Measurements from ENCODE around the gene POU2F3. TPM values are rescaled to one million over a fixed set of nuclear protein-coding genes. Genes with fewer than 3 reads are reported as not detected.

The POU2F3 gene
- total RNA-seq, 1 donor from 2014 or later = not detected

GRCh38 chr11:120226714-120227113 is 13.2 kb upstream of the POU2F3 start:
- Mint-ChIP-seq H3K27me3 (ENCODE audit: unreplicated experiment) (peaks cover 6% of the 10 kb centered on the region), H3K27ac (ENCODE audit: unreplicated experiment) (no peak overlapping the region), H3K4me3 (ENCODE audit: unreplicated experiment) (no peak overlapping the region), H3K36me3 (ENCODE audit: unreplicated experiment) (no peaks in the 10 kb centered on the region), H3K4me1 (ENCODE audit: low read depth, unreplicated experiment) (no peaks in the 10 kb centered on the region), H3K9me3 (ENCODE audit: unreplicated experiment) (peaks cover 3% of the 10 kb centered on the region)
- TF ChIP-seq CTCF (IDR thresholded peaks at IDR 0.05; ENCODE audit: partially characterized antibody, unreplicated experiment) = no peak
- DNase-seq = no peak

- H3K27ac Mint-ChIP-seq (ENCODE audit: unreplicated experiment) = no peak overlapping the region
- no peaks in the 10 kb centered on the region for H3K36me3 Mint-ChIP-seq (ENCODE audit: unreplicated experiment)
- H3K4me3 Mint-ChIP-seq (ENCODE audit: unreplicated experiment) = no peak overlapping the region
- H3K9me3 Mint-ChIP-seq (ENCODE audit: unreplicated experiment) = peaks cover 3% of the 10 kb centered on the region
- TF ChIP-seq CTCF (IDR thresholded peaks at IDR 0.05; ENCODE audit: partially characterized antibody, unreplicated experiment) = no peak
- no peaks in the 10 kb centered on the region for H3K4me1 Mint-ChIP-seq (ENCODE audit: low read depth, unreplicated experiment)
- no peak for DNase-seq
- peaks cover 6% of the 10 kb centered on the region for H3K27me3 Mint-ChIP-seq (ENCODE audit: unreplicated experiment)
Measured at GRCh38 chr11:120227228-120227852, 12.6 kb upstream of the POU2F3 start.

GRCh38 chr11:120228794-120229384 is 11.1 kb upstream of the POU2F3 start:
- Mint-ChIP-seq H3K36me3 (ENCODE audit: unreplicated experiment) (no peaks in the 10 kb centered on the region), H3K9me3 (ENCODE audit: unreplicated experiment) (peaks cover 3% of the 10 kb centered on the region), H3K27me3 (ENCODE audit: unreplicated experiment) (peaks cover 6% of the 10 kb centered on the region), H3K4me1 (ENCODE audit: low read depth, unreplicated experiment) (no peaks in the 10 kb centered on the region), H3K4me3 (ENCODE audit: unreplicated experiment) (no peak overlapping the region), H3K27ac (ENCODE audit: unreplicated experiment) (no peak overlapping the region)
- TF ChIP-seq CTCF (IDR thresholded peaks at IDR 0.05; ENCODE audit: partially characterized antibody, unreplicated experiment) = no peak
- DNase-seq = no peak

- Mint-ChIP-seq H3K27ac (ENCODE audit: unreplicated experiment) (no peak overlapping the region), H3K36me3 (ENCODE audit: unreplicated experiment) (no peaks in the 10 kb centered on the region), H3K27me3 (ENCODE audit: unreplicated experiment) (peaks cover 11% of the 10 kb centered on the region), H3K4me1 (ENCODE audit: low read depth, unreplicated experiment) (no peaks in the 10 kb centered on the region), H3K4me3 (ENCODE audit: unreplicated experiment) (no peak overlapping the region), H3K9me3 (ENCODE audit: unreplicated experiment) (peaks cover 3% of the 10 kb centered on the region)
- peak; percentile 49 for TF ChIP-seq CTCF (IDR thresholded peaks at IDR 0.05; ENCODE audit: partially characterized antibody, unreplicated experiment)
- DNase-seq = no peak
Measured at GRCh38 chr11:120229451-120230424, 10.2 kb upstream of the POU2F3 start.

Data from glutamatergic neuron (in vitro differentiated cells).